Kidney tubule cell (primary cell): Measurements from ENCODE around the gene KLHL29.

ENCODE experiments used
- DNase-seq: peaks from one replicate; pipeline ENCODE4 v3.0.0-alpha.2; 2018; ENCODE audit warnings: low spot score

KLHL29 gene

DNA sequence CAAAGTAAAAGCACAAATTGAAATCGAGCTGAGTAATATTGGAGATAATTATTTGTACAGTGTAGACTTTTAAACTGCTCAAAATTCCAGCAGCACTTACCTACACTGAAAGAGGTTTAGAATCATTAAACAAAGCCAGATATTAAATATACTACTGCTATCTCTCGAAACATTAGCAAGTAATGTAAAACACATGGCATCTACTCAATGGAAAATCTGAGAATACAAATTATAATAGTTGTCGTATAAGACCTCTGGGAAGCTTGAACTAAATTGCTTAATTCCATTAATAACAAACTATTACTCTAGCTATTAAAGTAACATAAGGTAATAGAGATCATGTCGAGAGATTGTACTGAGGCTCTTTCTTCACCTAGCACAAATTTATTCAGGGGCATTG lies 108.9 kb downstream of the KLHL29 start:
- no peak for DNase-seq

GRCh38 chr2:23494286-23494685 lies 109.3 kb downstream of the KLHL29 start:
- no peak for DNase-seq

DNA sequence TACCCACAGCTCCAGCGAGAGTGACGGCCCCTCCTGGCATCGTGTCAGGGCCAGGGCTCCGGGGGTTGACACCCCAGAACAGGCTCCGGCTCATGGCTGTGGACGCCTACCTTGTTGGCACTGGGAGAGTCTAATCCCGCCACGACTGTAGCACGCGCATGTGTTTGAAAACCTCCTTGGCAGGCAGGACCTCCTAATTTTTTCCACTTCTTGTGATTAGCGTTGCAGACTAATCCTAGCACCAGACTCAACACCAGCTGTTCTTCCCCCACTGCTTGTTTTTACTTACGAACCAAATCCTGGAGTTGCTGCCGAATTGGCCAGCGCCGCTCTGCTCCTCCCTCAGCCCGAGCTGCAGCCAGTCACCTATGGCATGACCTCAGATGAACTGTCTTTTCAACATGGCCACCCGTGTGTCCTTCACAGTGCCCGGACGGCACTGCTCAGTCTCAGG lies 110.7 kb downstream of the KLHL29 start:
- DNase-seq = no peak

DNA sequence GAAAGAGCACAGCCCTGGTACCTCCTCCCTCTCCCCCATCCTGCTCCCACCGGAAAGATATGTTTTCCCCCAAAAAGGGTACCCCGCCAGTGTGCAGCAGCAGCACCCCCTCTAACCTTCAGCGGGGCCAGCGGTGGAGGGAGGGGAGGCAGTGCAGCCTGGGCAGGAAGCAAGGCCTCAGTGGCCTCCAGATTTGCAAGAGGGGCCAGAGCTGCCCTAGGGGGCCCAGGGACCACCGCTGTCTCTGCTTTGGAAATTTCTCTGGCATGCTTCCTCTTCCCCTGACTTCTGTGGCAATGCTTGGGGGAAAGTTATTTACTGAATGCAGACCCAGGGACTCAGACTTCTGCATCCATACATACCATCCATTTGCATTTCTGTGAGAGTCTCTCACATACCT lies 111.5 kb downstream of the KLHL29 start:
- no peak for DNase-seq

GRCh38 chr2:23497063-23497462 lies 112.1 kb downstream of the KLHL29 start:
- DNase-seq = peak; percentile 72

GRCh38 chr2:23497536-23497935 lies 112.6 kb downstream of the KLHL29 start:
- no peak for DNase-seq

DNA sequence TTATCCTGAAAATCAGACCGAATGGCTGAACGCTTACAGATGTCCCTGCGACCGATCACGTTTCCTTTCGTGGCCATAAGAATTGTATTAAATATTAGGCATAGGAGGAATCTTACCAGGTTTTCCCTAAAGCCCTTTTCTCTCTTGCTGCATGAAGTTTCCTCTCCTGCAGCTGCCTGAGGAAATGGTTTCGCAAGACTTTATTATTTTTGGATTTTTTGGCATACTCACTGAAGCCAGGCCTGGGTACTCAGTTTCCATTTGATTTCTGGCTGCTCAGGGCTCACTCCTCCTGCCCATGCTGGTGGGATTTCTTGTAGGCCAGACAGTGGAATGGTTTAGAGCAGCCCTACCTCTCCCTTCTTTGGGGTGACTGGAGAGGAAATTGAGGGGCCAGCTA lies 114.0 kb downstream of the KLHL29 start:
- no peak for DNase-seq

DNA sequence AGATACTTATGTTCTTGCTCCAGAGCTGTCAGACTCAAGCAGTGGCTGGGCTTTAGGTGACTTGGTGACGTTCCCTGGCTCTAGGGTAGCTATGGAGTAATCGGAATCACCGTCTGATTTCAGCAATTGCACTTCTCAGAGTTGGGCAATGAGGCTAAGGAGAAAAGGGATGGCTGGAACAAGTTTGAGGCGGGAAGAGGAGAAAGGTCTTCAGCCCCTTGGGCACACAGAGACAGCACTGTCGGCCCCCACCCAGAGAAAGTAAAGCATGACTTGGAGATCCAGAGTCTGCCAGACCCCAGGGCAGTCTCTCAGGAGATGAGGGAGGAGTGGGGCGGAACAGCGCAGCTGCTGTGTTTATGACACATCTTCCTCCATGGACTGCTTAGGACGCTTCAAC lies 114.5 kb downstream of the KLHL29 start:
- no peak for DNase-seq

- no peak for DNase-seq
Measured at GRCh38 chr2:23500836-23501235, 115.9 kb downstream of the KLHL29 start.

DNA sequence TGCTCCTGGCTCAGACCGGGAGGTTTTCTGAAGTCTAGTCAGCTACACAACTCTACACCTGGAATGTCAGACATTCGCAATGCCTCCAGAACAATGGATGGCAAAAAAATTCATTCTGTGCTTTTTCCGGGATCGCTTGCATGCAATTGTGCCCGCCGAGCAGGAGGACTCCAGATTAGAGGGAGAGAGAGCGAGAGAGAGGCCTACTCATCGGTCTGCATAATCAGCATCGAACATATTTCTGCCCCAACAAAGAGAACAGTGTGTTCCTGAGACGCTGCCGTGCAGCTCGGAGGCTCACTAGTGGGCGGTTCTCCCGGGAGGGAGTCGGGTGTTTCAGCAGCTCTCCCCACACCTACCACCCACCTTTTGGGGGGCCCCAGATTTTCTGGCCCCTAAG lies 117.1 kb downstream of the KLHL29 start:
- peak; percentile 20 for DNase-seq

DNA sequence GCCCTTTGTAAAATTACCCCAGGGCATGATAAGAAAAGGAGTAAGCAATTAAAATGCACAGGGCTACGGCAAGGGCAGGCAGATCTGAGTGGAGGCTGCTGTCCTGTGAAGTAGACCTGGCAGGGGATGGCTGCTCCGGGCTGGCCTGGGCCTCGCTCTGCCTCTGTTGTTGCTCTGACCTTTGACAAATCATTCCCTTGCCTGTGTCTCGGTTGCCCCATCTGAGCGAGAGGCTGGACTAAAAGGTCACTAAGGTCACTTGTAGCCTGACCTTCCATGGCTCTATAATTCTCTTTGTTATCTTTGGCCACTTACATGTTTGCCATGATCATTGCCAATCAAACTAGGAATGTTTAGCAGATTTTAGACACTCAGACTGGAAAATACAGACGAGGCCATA lies 118.1 kb downstream of the KLHL29 start:
- no peak for DNase-seq

GRCh38 chr2:23503682-23504081 lies 118.7 kb downstream of the KLHL29 start:
- DNase-seq = no peak

DNA sequence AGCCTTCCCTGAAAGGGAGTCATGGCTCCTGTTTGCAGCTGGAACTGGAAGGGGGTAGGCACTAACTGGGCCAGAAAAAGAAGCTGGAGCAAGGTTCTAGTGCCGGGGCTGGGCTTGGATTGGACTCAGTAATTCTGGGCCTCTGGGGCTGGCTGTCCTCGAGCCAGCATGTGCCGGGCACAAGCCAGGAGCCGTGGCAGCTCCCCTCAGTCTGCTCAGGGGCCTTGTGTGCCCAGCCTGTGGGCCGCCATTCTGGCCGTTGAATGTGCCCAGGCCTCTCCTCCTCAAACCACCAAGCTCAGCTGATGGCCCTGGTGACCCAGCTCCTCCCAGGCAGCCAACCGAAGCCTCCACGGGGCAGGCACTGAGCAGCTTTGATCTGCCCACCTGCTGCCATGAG lies 119.6 kb downstream of the KLHL29 start:
- DNase-seq = no peak

GRCh38 chr2:23505218-23505983 lies 120.4 kb downstream of the KLHL29 start:
- no peak for DNase-seq

DNA sequence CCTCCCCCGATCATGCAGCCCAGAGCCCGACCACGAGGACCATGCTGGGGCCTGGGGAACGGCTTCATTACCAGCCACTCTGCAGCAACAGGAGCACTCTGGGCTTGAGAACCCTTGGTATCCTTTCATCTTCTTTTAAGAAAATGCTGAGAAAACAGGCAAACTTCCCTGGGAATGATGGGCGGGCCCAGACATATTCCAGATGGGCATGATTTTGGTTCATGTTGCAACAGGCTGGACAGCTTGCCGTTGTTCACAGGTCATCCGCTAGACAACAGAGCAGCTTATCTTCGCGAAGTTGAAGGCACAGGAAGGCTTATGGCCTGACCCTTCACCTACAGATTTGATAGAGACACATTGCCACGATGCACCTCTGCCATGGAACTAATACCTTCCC lies 121.0 kb downstream of the KLHL29 start:
- DNase-seq = no peak

GRCh38 chr2:23506531-23507266 lies 121.7 kb downstream of the KLHL29 start:
- DNase-seq = no peak

DNA sequence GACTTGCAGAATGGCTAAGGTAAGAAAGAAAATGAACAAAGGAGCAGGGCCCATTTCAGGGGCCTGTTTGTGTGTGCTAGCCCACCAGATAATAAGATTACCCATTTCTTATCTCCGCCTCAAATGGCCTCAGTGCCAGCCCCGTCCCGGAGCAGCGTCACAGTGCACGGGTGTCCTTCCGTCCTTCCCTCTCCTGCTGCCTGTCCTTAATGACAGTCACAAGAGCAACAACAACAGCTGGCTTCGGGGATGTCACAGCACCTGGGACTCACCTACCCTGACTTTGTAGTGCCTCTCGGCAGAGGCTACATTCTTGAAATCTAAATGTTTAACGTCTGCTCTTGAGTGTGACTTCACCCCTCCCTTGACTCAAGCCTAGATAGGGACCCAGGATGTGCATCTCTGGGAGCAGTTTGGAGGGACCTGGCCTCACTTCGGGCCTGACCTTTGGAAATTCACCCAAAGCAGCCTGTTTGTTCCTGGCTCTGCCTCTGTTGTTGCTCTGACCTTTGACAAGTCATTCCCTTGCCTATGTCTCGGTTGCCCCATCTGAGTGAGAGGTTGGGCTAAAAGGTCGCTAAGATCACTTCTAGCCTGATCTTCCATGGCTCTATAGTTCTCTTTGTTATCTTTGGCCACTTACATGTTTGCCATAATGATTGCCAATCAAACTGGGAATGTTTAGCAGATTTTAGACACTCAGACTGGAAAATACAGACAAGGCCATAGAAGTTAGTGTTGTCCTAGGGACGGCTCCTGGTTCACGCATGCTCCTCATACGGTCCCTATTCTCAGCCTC lies 122.5 kb downstream of the KLHL29 start:
- DNase-seq = no peak

GRCh38 chr2:23508066-23508390 lies 123.0 kb downstream of the KLHL29 start:
- no peak for DNase-seq

GRCh38 chr2:23509103-23509502 lies 124.1 kb downstream of the KLHL29 start:
- DNase-seq = no peak

GRCh38 chr2:23509596-23510292 lies 124.8 kb downstream of the KLHL29 start:
- DNase-seq = no peak

DNA sequence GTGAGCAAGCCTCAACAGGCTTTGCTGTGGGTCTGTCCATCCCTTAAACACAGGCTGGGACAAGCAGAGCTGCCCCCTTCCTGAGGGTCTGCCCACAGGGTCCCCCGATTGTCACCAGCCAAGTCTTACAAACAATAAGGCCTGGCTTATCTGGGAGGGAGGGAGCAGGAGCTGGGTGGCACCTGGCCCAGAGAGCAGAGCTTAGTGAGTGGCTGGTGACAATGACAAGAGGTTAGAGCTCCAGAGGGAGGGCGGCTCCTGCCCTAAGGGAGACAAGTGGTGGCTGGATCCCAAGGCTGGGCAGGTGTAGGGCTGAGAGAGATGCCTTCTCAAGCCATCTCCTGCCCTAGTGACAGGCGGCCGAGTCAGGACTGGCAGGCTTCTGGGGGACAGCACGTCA lies 125.5 kb downstream of the KLHL29 start:
- DNase-seq = no peak

DNA sequence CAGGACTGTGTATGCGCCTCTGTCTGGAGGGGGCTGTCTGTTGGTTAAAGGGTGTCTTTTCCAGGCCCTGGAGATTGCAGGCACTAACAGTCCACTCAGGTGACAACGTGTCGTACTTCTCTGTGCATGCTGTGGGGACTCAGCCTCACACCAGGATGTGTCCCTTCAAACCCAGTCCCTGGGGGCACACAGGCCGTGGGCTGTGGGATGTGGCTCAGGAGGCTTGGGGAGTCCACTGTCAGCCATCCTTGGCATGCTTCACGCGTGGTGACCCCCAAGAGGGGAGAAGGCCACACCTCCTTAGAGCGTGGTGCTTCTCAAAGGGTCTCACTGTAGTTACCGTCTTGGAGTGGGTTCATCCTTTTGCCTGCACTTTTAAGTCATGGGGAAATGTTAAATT lies 127.8 kb downstream of the KLHL29 start:
- no peak for DNase-seq
